Tibial nerve (tissue), 4 donors: Measurements from ENCODE around the gene ZFYVE28.

Experiments used
- CTCF ChIP-seq, 5 experiments: fragments of 200-600 bp in 3 of 5; fragments of 450-650 bp in 2 of 5; sonication (generic) in 3 of 5; IDR thresholded peaks; one replicate each; pipeline ENCODE4 v1.5.1; 2016 to 2019; ENCODE audit warnings: antibody characterized with exemption in 5 of 5, mild to moderate bottlenecking in 3 of 5, moderate library complexity in 2 of 5
- EP300 ChIP-seq, 2 donors: sonication (generic); formaldehyde crosslinking; IDR thresholded peaks; one replicate each; pipeline ENCODE4 v1.6.1; 2017; ENCODE audit warnings: antibody characterized with exemption in 2 of 2, mild to moderate bottlenecking in 1 of 2

DNA sequence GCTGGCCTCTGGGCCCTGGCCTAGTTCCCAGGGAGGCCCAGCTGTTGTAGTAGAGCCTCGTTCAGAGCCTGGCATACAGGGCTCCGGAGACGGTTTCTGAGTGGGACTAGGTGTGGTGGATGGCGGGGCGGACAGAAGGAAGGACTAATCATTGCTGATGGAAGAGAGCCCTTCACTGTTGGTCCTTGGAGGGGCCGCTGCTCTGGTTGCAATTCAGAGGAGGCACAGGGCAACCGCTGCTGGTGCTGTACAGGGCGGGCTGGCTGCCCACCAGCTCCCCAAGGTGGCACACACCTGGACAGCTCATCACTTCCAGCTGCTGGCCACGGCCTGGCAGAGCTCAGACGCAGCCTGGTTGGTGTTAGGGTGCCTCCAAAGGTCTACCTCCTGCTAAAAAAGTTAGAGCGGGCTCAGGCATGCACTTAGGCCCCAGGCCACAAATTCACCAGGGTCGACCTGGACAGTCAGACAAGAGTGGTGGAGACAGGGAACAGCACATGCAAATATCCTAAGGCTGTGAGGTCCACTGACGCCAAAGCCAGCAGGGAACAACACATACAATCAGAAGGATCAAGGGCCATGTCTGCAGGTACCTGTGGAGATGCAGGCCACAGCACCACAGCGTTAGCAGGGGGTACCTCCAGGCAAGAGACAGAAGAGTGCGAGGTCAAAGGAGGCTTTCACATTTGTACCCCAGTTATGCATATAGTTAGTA lies 43.0 kb upstream of the ZFYVE28 start:
- TF ChIP-seq CTCF (IDR thresholded peaks at IDR 0.05), result no peak
- TF ChIP-seq EP300 (IDR thresholded peaks at IDR 0.05), result no peak
